T-helper 1 cell (primary cell): ENCODE data around the gene TMEM255B.
"Not testable (repeated sequence)": the region's sequence is repeated elsewhere in the genome, so short reads cannot be mapped to it uniquely, and the experiment has no call there.

Experiments used
- DNase-seq, 5 donors: peaks; one replicate each; pipeline ENCODE4 v3.0.0-alpha.2; 2012 to 2020

TMEM255B gene

GRCh38 chr13:113734826-113735125, 24.2 kb upstream of the TMEM255B start:
- DNase-seq, result no peak

GRCh38 chr13:113735194-113735593, 23.8 kb upstream of the TMEM255B start:
- no peak for DNase-seq

- DNase-seq, result no peak
These were observed 23.3 kb upstream of the TMEM255B start for GRCh38 chr13:113735750-113736149.

GRCh38 chr13:113736258-113736731, 22.7 kb upstream of the TMEM255B start:
- DNase-seq, result no peak

GRCh38 chr13:113737803-113738202, 21.2 kb upstream of the TMEM255B start:
- DNase-seq, result no peak

- DNase-seq, result no peak
These were observed 19.3 kb upstream of the TMEM255B start for GRCh38 chr13:113739527-113740285.

- no peak for DNase-seq
These were observed 18.8 kb upstream of the TMEM255B start for GRCh38 chr13:113740286-113740556.

GRCh38 chr13:113740661-113741060, 18.4 kb upstream of the TMEM255B start:
- no peak for DNase-seq

GRCh38 chr13:113741191-113741668, 17.8 kb upstream of the TMEM255B start:
- no peak for DNase-seq

GRCh38 chr13:113742000-113742441, 17.0 kb upstream of the TMEM255B start:
- DNase-seq, result no peak

GRCh38 chr13:113742445-113743120, 16.4 kb upstream of the TMEM255B start:
- DNase-seq, result no peak

- DNase-seq, result no peak
These were observed 15.4 kb upstream of the TMEM255B start for GRCh38 chr13:113743366-113744195.

GRCh38 chr13:113744197-113745000, 14.6 kb upstream of the TMEM255B start:
- no peak for DNase-seq

GRCh38 chr13:113745059-113745458, 14.0 kb upstream of the TMEM255B start:
- no peak for DNase-seq

- DNase-seq, result not testable (repeated sequence)
These were observed 13.4 kb upstream of the TMEM255B start for GRCh38 chr13:113745500-113746142.

GRCh38 chr13:113746143-113746525, 12.9 kb upstream of the TMEM255B start:
- DNase-seq, result no peak

GRCh38 chr13:113746671-113747070, 12.4 kb upstream of the TMEM255B start:
- DNase-seq, result no peak

GRCh38 chr13:113747291-113747833, 11.7 kb upstream of the TMEM255B start:
- DNase-seq, result no peak

- DNase-seq, result no peak
These were observed 10.7 kb upstream of the TMEM255B start for GRCh38 chr13:113748101-113748861.

GRCh38 chr13:113748862-113749451, 10.1 kb upstream of the TMEM255B start:
- DNase-seq, result no peak

GRCh38 chr13:113749507-113749906, 9.5 kb upstream of the TMEM255B start:
- DNase-seq, result no peak
